Measurements from ENCODE around the gene CATSPERZ. TPM values are rescaled to one million over a fixed set of nuclear protein-coding genes. Genes with fewer than 3 reads are reported as not detected.

CATSPERZ gene
- total and polyA plus RNA-seq, 2 of the 13 experiments (the other 11 are each of a cell fraction or from before 2014, with no cell fraction given): 0.22 to 0.48 TPM

GRCh38 chr11:64268025-64268892 lies 31.9 kb upstream of the CATSPERZ start:
- no peak overlapping the region for H2AFZ ChIP-seq (ENCODE audit: low read length)
- ATAC-seq: no peak
- no TSS peak for BruUV-seq (replicated peaks)
- TF ChIP-seq ZNF687 (CRISPR knock-in tag; IDR thresholded peaks at IDR 0.05) (peak; percentile 36; the same call in 1 of the 2 replicates), KLF12 (CRISPR knock-in tag; IDR thresholded peaks at IDR 0.05; ENCODE audit: borderline replicate concordance) (peak; percentile 47), GATAD1 (CRISPR knock-in tag; IDR thresholded peaks at IDR 0.05) (no peak), ETV5 (CRISPR knock-in tag; IDR thresholded peaks at IDR 0.05; ENCODE audit: borderline replicate concordance) (no peak), RARA (CRISPR knock-in tag; IDR thresholded peaks at IDR 0.05) (0 out of 2 replicates have a peak, but pooled peaks have one; percentile 16), HOXA7 (CRISPR knock-in tag; IDR thresholded peaks at IDR 0.05) (no peak), REPIN1 (CRISPR knock-in tag; IDR thresholded peaks at IDR 0.05; ENCODE audit: borderline replicate concordance, low read depth) (no peak), ISL2 (CRISPR knock-in tag; IDR thresholded peaks at IDR 0.05) (no peak), HNRNPL (IDR thresholded peaks at IDR 0.05; ENCODE audit: low read depth, low read length) (0 out of 2 replicates have a peak, but pooled peaks have one; percentile 24), ZBTB20 (CRISPR knock-in tag; IDR thresholded peaks at IDR 0.05; ENCODE audit: borderline replicate concordance, low read depth) (no peak), IKZF5 (CRISPR knock-in tag; IDR thresholded peaks at IDR 0.05) (no peak), ZNF570 (CRISPR knock-in tag; IDR thresholded peaks at IDR 0.05; ENCODE audit: borderline replicate concordance) (no peak), ZNF784 (CRISPR knock-in tag; IDR thresholded peaks at IDR 0.05; ENCODE audit: borderline replicate concordance) (no peak), PCBP1 (IDR thresholded peaks at IDR 0.05; ENCODE audit: borderline replicate concordance, low read depth, low read length) (0 out of 2 replicates have a peak, but pooled peaks have one; percentile 9), FOXK2 (IDR thresholded peaks at IDR 0.05) (no peak), GTF3A (CRISPR knock-in tag; conservative IDR thresholded peaks at IDR 0.05) (no peak)
- TF ChIP-seq, protein P1, sequence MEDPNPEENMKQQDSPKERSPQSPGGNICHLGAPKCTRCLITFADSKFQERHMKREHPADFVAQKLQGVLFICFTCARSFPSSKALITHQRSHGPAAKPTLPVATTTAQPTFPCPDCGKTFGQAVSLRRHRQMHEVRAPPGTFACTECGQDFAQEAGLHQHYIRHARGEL (CRISPR knock-in tag; IDR thresholded peaks at IDR 0.05): no peak

More at GRCh38 chr11:64268025-64268892, 31.9 kb upstream of the CATSPERZ start:
- Histone ChIP-seq H3K9ac (ENCODE audit: insufficient read depth, low read depth, low read length) (peak overlapping the region; percentile 75), H3K36me3 (replicated peaks in 1 of 2; ENCODE audit: control insufficient read depth in 1 of 2, insufficient read depth in 2 of 2, low read length in 2 of 2) (peaks cover under 1 to 4% of the 10 kb centered on the region in 2 experiments; a peak in 2 of 5 replicates), H3K27me3 (ENCODE audit: control insufficient read depth in 1 of 2, insufficient read depth in 2 of 2, low read length in 2 of 2) (no peaks in the 10 kb centered on the region), H3K4me1 (ENCODE audit: insufficient read depth, low read length) (peaks cover 31% of the 10 kb centered on the region), H3K4me3 (replicated peaks in 1 of 3; ENCODE audit: insufficient read depth in 1 of 3, low read depth in 2 of 3, low read length in 3 of 3) (peak overlapping the region; percentile 71 to 89 (median 86)), H3K4me2 (ENCODE audit: low read depth, low read length) (peak overlapping the region; percentile 95), H3K27ac (ENCODE audit: extremely low read length, insufficient read depth, low read length) (peak overlapping the region; percentile 78), H3K9me3 (ENCODE audit: low read length) (no peaks in the 10 kb centered on the region), H3K79me2 (ENCODE audit: insufficient read depth, low read length) (peaks cover 14% of the 10 kb centered on the region), H4K20me1 (ENCODE audit: insufficient read depth, low read length) (no peaks in the 10 kb centered on the region)
- POLR2A ChIA-PET: interaction anchor here (0.7 to 5.9 kb wide), 16 partner anchors 8 to 103 kb away, joined by 3 to 113 read pairs (median 6); partner anchors contain the start of genes BAD, ESRRA, FERMT3 and FKBP2
- intact Hi-C loops (cut with micrococcal nuclease; ENCODE audit: unreplicated experiment) (loop anchor here (2.0 kb wide), 1 partner anchor 17 kb away; the partner anchor contains the start of gene PLCB3), in situ Hi-C loops (cut with HindIII; ENCODE audit: extremely low pct_ligation_motif_present, low pct_unique_long_range_greater_than_20kb) (no loop called here)
- CTCF ChIA-PET (ENCODE audit: low intra/inter-chr PET ratio, low total read pairs): no interaction called here
- WGBS (ENCODE audit: low lambda C conversion rate): 26% methylated on average over 10 of the region's 23 CpGs
- DNase-seq (ENCODE audit: low spot score) (no peak), FAIRE-seq (no peak)

All from HepG2 (cell line).